H1 (cell line): ENCODE results near the gene KRTAP12-2. TPM values are rescaled to one million over a fixed set of nuclear protein-coding genes. Genes with fewer than 3 reads are reported as not detected.

Source experiments
- CTCF ChIA-PET: fragments of 300-600 bp; sonication (Branson Sonifier 250); formaldehyde crosslinking; loops from one replicate; lab custom pipeline; 2021; ENCODE audit not compliant: partially characterized antibody; lab: Charles Lee
- POLR2A ChIA-PET: fragments of 300-600 bp; sonication (Branson Sonifier 250); formaldehyde crosslinking; loops from one replicate; lab custom pipeline; 2021; ENCODE audit warnings: inconsistent platforms; ENCODE audit not compliant: partially characterized antibody; lab: Charles Lee
- DNase-seq, 2 experiments: peaks; one replicate each; pipeline versions ENCODE4 v3.0.0 to v3.0.0-alpha.2; 2010 to 2022; ENCODE audit warnings: low spot score in 2 of 2, low read depth in 1 of 2, mixed read lengths in 1 of 2
- FAIRE-seq: peaks from 2 replicates; lab custom pipeline; 2011; peaks lifted over from hg19 to GRCh38; lab: Jason Lieb, UNC
- H2AFZ ChIP-seq: 2 replicates; pipeline ENCODE4 v1.8.1; 2012; ENCODE audit warnings: low read length, inconsistent platforms
- H2AK5ac ChIP-seq: 2 replicates; pipeline ENCODE4 v1.6.1; 2013; ENCODE audit warnings: low read depth, low read length
- H2BK120ac ChIP-seq: replicated peaks from 2 replicates; pipeline ENCODE3; 2013; ENCODE audit warnings: low read depth, low read length, inconsistent platforms
- H2BK12ac ChIP-seq: 2 replicates; pipeline ENCODE4 v1.6.1; 2013; ENCODE audit warnings: low read depth, low read length
- H2BK15ac ChIP-seq: 2 replicates; pipeline ENCODE4 v1.6.1; 2013; ENCODE audit warnings: low read length
- H2BK20ac ChIP-seq: 2 replicates; pipeline ENCODE4 v1.6.1; 2013; ENCODE audit warnings: low read length
- H2BK5ac ChIP-seq: 2 replicates; pipeline ENCODE4 v1.6.1; 2013; ENCODE audit warnings: low read depth, low read length
- H3K14ac ChIP-seq: 2 replicates; pipeline ENCODE4 v1.6.1; 2013; ENCODE audit warnings: inconsistent platforms; ENCODE audit not compliant: insufficient read length
- H3K18ac ChIP-seq: 2 replicates; pipeline ENCODE4 v1.6.1; 2013; ENCODE audit warnings: low read length; ENCODE audit errors: extremely low read depth
- H3K23ac ChIP-seq: 2 replicates; pipeline ENCODE4 v1.6.1; 2013; ENCODE audit warnings: inconsistent platforms; ENCODE audit not compliant: insufficient read length
- H3K23me2 ChIP-seq: 2 replicates; pipeline ENCODE4 v1.6.1; 2013; ENCODE audit warnings: low read depth, low read length
- H3K27ac ChIP-seq: 2 replicates; pipeline ENCODE4 v1.6.1; 2011; ENCODE audit warnings: low read depth, low read length, inconsistent platforms
- H3K27me3 ChIP-seq, 4 experiments: replicated peaks in 1 of 4; 1 replicate in 1 of 4; 2 replicates in 3 of 4; pipeline versions ENCODE4 v1.6.1 to v1.8.1; 2011 to 2013; ENCODE audit warnings: low read length in 3 of 4, mild to moderate bottlenecking in 3 of 4, inconsistent platforms in 2 of 4, mixed read lengths in 2 of 4, moderate library complexity in 1 of 4; ENCODE audit not compliant: control insufficient read depth in 3 of 4, insufficient read depth in 3 of 4; ENCODE audit errors: extremely low read depth in 1 of 4
- H3K36me3 ChIP-seq, 4 experiments: 2 replicates each; pipeline versions ENCODE4 v1.6.1 to v1.8.1; 2011 to 2013; ENCODE audit warnings: mild to moderate bottlenecking in 4 of 4, low read length in 3 of 4, moderate library complexity in 2 of 4, control low read depth in 1 of 4, inconsistent platforms in 1 of 4; ENCODE audit not compliant: insufficient read depth in 4 of 4, control insufficient read depth in 2 of 4
- H3K4ac ChIP-seq: replicated peaks from 2 replicates; pipeline ENCODE3; 2013; ENCODE audit warnings: low read length, low read depth, mixed read lengths, inconsistent platforms; ENCODE audit not compliant: insufficient read length
- H3K4me1 ChIP-seq, 4 experiments: replicated peaks in 1 of 4; 1 replicate in 1 of 4; 2 replicates in 3 of 4; pipeline versions ENCODE4 v1.6.1 to v1.8.1; 2011 to 2013; ENCODE audit warnings: low read length in 3 of 4, inconsistent platforms in 2 of 4, mixed read lengths in 1 of 4; ENCODE audit not compliant: insufficient read depth in 4 of 4, control insufficient read depth in 3 of 4
- H3K4me2 ChIP-seq, 2 experiments: 2 replicates each; pipeline versions ENCODE4 v1.6.1 to v1.8.1; 2011 to 2013; ENCODE audit warnings: low read depth in 2 of 2, low read length in 2 of 2, control low read depth in 1 of 2, inconsistent platforms in 1 of 2, mild to moderate bottlenecking in 1 of 2; ENCODE audit not compliant: insufficient read depth in 1 of 2
- H3K4me3 ChIP-seq, 4 experiments: fragments of 200-600, 300-600 bp in 1 of 4; sonication (generic), shearing (Covaris generic), sonication (Bioruptor Twin) in 1 of 4; 2 replicates each; pipeline versions ENCODE4 v1.5.1 to v1.8.1; 2011 to 2016; ENCODE audit warnings: low read length in 4 of 4, low read depth in 3 of 4, control low read depth in 2 of 4, inconsistent platforms in 2 of 4, mild to moderate bottlenecking in 2 of 4, mixed read lengths in 1 of 4, moderate library complexity in 1 of 4; ENCODE audit not compliant: insufficient read depth in 2 of 4; ENCODE audit errors: extremely low read depth in 1 of 4
- H3K56ac ChIP-seq: replicated peaks from 2 replicates; pipeline ENCODE3; 2013; ENCODE audit warnings: low read depth, mild to moderate bottlenecking, mixed read lengths, low read length, inconsistent platforms; ENCODE audit not compliant: insufficient read length
- H3K79me1 ChIP-seq: 2 replicates; pipeline ENCODE4 v1.6.1; 2013; ENCODE audit warnings: low read depth, low read length, control low read depth
- H3K79me2 ChIP-seq, 2 experiments: 2 replicates each; pipeline versions ENCODE4 v1.6.1 to v1.8.1; 2012 to 2013; ENCODE audit warnings: low read length in 2 of 2, mild to moderate bottlenecking in 2 of 2, inconsistent platforms in 1 of 2; ENCODE audit not compliant: insufficient read depth in 2 of 2, control insufficient read depth in 1 of 2
- H3K9ac ChIP-seq, 4 experiments: replicated peaks in 1 of 4; 1 replicate in 1 of 4; 2 replicates in 3 of 4; pipeline versions ENCODE4 v1.6.1 to v1.8.1; 2011 to 2013; ENCODE audit warnings: low read depth in 3 of 4, low read length in 3 of 4, control low read depth in 2 of 4, mild to moderate bottlenecking in 2 of 4, moderate library complexity in 2 of 4, inconsistent platforms in 1 of 4; ENCODE audit errors: extremely low read depth in 1 of 4
- H3K9me3 ChIP-seq, 2 experiments: 2 replicates each; pipeline versions ENCODE4 v1.6.1 to v1.8.1; 2012 to 2013; ENCODE audit warnings: mild to moderate bottlenecking in 2 of 2, moderate library complexity in 2 of 2, control low read depth in 1 of 2, inconsistent platforms in 1 of 2, low read depth in 1 of 2, low read length in 1 of 2, mixed read lengths in 1 of 2; ENCODE audit not compliant: insufficient read depth in 2 of 2
- H4K20me1 ChIP-seq, 2 experiments: replicated peaks in 1 of 2; 2 replicates each; pipeline versions ENCODE3 to v1.8.1; 2011 to 2013; ENCODE audit warnings: inconsistent platforms in 2 of 2, low read length in 2 of 2, mild to moderate bottlenecking in 1 of 2; ENCODE audit not compliant: insufficient read depth in 2 of 2, control insufficient read depth in 1 of 2
- H4K5ac ChIP-seq: 2 replicates; pipeline ENCODE4 v1.6.1; 2013; ENCODE audit warnings: low read length, low read depth, mixed read lengths, inconsistent platforms; ENCODE audit not compliant: insufficient read length
- H4K8ac ChIP-seq: 2 replicates; pipeline ENCODE4 v1.8.0; 2013; ENCODE audit warnings: mild to moderate bottlenecking, moderate library complexity, low read length, inconsistent platforms; ENCODE audit not compliant: insufficient read depth; ENCODE audit errors: extremely low read depth
- H4K91ac ChIP-seq: replicated peaks from 2 replicates; pipeline ENCODE3; 2013; ENCODE audit warnings: low read length, mixed read lengths, inconsistent platforms; ENCODE audit not compliant: insufficient read length
- CHD1 ChIP-seq: IDR thresholded peaks from 2 replicates; pipeline ENCODE4 v1.6.1; 2012; ENCODE audit warnings: low read depth, low read length, improper control_type of control experiment
- EP300 ChIP-seq, 2 experiments: IDR thresholded peaks; 1 replicate in 1 of 2; 2 replicates in 1 of 2; pipeline ENCODE4 v1.6.1; 2011 to 2012; ENCODE audit warnings: low read depth in 2 of 2, low read length in 2 of 2, mild to moderate bottlenecking in 2 of 2, borderline replicate concordance in 1 of 2, inconsistent platforms in 1 of 2, moderate library complexity in 1 of 2
- GTF2F1 ChIP-seq: IDR thresholded peaks from 2 replicates; pipeline ENCODE4 v1.6.1; 2012; ENCODE audit warnings: low read depth, low read length, improper control_type of control experiment, borderline replicate concordance
- KDM1A ChIP-seq: fragments of 200-600, 300-600 bp; sonication (generic); IDR thresholded peaks from 2 replicates; pipeline ENCODE4 v1.7.1; 2016; ENCODE audit warnings: mild to moderate bottlenecking, low read length, borderline replicate concordance
- KDM4A ChIP-seq: IDR thresholded peaks from one replicate; pipeline ENCODE4 v1.7.1; 2012; ENCODE audit warnings: low read depth, mild to moderate bottlenecking, moderate library complexity, low read length, inconsistent platforms; ENCODE audit not compliant: severe bottlenecking
- RBBP5 ChIP-seq: IDR thresholded peaks from 2 replicates; pipeline ENCODE4 v1.7.1; 2012; ENCODE audit warnings: low read depth, mild to moderate bottlenecking, inconsistent platforms, low read length, moderate library complexity, borderline replicate concordance
- SAP30 ChIP-seq: fragments of 300-600 bp; sonication (generic); IDR thresholded peaks from 2 replicates; pipeline ENCODE4 v1.7.1; 2012; ENCODE audit warnings: low read length, moderate library complexity, mild to moderate bottlenecking, inconsistent platforms; ENCODE audit not compliant: insufficient read depth, insufficient replicate concordance
- ZNF274 ChIP-seq: IDR thresholded peaks from 2 replicates; pipeline ENCODE4 v1.7.0; 2012; ENCODE audit warnings: low read length, borderline replicate concordance; ENCODE audit errors: extremely low read depth
- WGBS, 2 experiments: shearing (Covaris generic) in 1 of 2; methylation state at CpG; one replicate each; pipeline versions ENCODE4 v1.1.6 to v1.1.7; 2013 to 2015; ENCODE audit warnings: low lambda C conversion rate in 2 of 2, mixed read lengths in 2 of 2, inconsistent platforms in 1 of 2, low coverage in 1 of 2, missing lambda C conversion rate in 1 of 2; ENCODE audit not compliant: insufficient replicate concordance in 2 of 2, insufficient coverage in 1 of 2, insufficient read length in 1 of 2; ENCODE audit errors: extremely low coverage in 1 of 2, missing lambda C conversion rate in 1 of 2; 5-methylcytosine and 5-hydroxymethylcytosine counted together
- polyA plus RNA-seq, 7 experiments: library from polyadenylated mRNA; depleted of rRNA in 3 of 7; stranded (reverse) in 5 of 7; unstranded in 2 of 7; fragments of >200 nt in 5 of 7; fragments of 200-250 nt in 2 of 7; gene quantifications; 1 replicate in 5 of 7; 2 replicates in 1 of 7; 4 replicates in 1 of 7; pipeline versions ENCODE4 v1.2.1 to v1.2.3, GENCODE V29; 2011 to 2013; ENCODE audit warnings: missing spikeins in 2 of 7, mixed read lengths in 2 of 7
- total RNA-seq: library from RNA; stranded (reverse); fragmentation: NEBNext Ultra II Directional; extraction: Animal tissue kit (Norgen Biotek cat#: 25700); gene quantifications from 2 replicates; pipeline ENCODE4 v1.2.1, GENCODE V29; 2021
- TF ChIP-seq, protein P1 (sequence below): IDR thresholded peaks from 2 replicates; pipeline ENCODE4 v1.6.1; 2012; ENCODE audit warnings: inconsistent platforms

Gene KRTAP12-2
- total and polyA plus RNA-seq, 2 of the 8 experiments (the other 6 are each of a cell fraction or from before 2014, with no cell fraction given), result 0.50 TPM; not detected in 1

DNA sequence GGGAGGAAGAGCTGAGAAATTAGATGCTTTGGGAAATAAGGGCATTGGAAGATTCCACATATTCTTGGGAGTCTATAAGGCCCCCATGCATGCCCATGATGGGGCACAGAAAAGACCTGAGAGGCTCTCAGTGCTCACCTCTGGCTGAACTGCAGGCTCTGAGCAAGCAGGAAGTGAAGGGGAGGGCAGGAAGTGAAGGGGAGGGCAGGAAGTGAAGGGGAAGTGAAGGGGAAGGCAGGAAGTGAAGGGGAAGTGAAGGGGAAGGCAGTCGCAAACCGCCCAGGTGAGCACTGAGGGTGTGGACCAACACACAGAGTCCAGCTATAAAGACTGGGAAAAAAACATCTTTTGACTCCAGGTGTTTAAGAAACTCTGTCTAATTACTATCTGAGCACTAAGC, 36.3 kb downstream of the KRTAP12-2 start:
- FAIRE-seq (no peak), DNase-seq (no peak)
- Histone ChIP-seq H3K27ac (no peak overlapping the region), H2AFZ (no peak overlapping the region), H2AK5ac (no peak overlapping the region), H3K23me2 (no peaks in the 10 kb centered on the region), H3K36me3 (no peaks in the 10 kb centered on the region), H2BK5ac (no peak overlapping the region), H4K20me1 (no peaks in the 10 kb centered on the region), H3K14ac (no peak overlapping the region), H2BK120ac (no peak overlapping the region), H2BK20ac (no peak overlapping the region), H3K9ac (no peak overlapping the region), H3K79me1 (no peaks in the 10 kb centered on the region), H4K91ac (no peak overlapping the region), H3K27me3 (no peaks in the 10 kb centered on the region), H2BK12ac (no peak overlapping the region), H3K9me3 (peaks cover 0 to 4% of the 10 kb centered on the region in 2 experiments; a peak in 1 of 4 replicates), H3K56ac (no peak overlapping the region), H3K79me2 (no peaks in the 10 kb centered on the region), H3K18ac (no peak overlapping the region), H3K4me3 (no peak overlapping the region), H3K4ac (no peak overlapping the region), H3K23ac (no peak overlapping the region), H3K4me1 (no peaks in the 10 kb centered on the region; a peak in 1 of 7 replicates), H4K5ac (no peak overlapping the region), H3K4me2 (no peak overlapping the region), H2BK15ac (no peak overlapping the region), H4K8ac (no peak overlapping the region)
- CTCF ChIA-PET, result interaction anchor here (1.2 to 1.8 kb wide), 3 partner anchors 13 to 172 kb away, joined by 3 to 5 read pairs (median 3); no protein-coding TSS in a partner anchor
- POLR2A ChIA-PET, result no interaction called here
- 100% methylated on average over 2 of the region's 2 CpGs; no CpG with 5 or more reads in 1 of the 2 experiments for WGBS, 2 experiments
- TF ChIP-seq KDM1A (no peak), ZNF274 (no peak), EP300 (IDR thresholded peaks at IDR 0.05; ENCODE audit: borderline replicate concordance in 1 of 2, low read depth in 2 of 2, low read length in 2 of 2) (no peak), GTF2F1 (no peak), RBBP5 (no peak), KDM4A (no peak), CHD1 (no peak), SAP30 (no peak)
- TF ChIP-seq, protein P1, sequence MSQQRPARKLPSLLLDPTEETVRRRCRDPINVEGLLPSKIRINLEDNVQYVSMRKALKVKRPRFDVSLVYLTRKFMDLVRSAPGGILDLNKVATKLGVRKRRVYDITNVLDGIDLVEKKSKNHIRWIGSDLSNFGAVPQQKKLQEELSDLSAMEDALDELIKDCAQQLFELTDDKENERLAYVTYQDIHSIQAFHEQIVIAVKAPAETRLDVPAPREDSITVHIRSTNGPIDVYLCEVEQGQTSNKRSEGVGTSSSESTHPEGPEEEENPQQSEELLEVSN, result no peak
